Measurements from ENCODE around the gene THOC2.

DNA sequence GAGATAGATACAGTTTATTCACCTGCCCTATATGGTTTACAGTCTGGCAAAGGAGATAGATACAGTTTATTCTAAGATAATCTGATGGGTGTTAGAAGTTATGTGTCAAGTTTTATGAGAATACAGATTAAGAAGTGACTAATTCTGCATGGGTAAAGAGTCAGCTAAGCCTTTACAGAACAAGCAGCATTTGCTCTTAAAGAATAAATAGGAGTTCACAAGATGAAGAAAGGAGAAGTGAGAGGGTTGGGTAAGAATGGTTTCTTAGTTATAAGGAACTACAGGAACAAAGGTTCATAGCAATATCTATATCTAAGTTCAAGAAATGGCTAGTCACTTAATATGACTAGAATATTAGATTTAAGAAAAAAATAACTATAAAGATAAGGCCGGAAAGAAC lies 47.6 kb downstream of the THOC2 start:
- TF ChIP-seq EZH2 (IDR thresholded peaks at IDR 0.05; ENCODE audit: insufficient read depth, poor library complexity, severe bottlenecking) (no peak), EZH2phosphoT487 (IDR thresholded peaks at IDR 0.05; ENCODE audit: insufficient read depth, low read depth) (no peak)
